Measurements from ENCODE around the gene ARID2.

The ARID2 gene

DNA sequence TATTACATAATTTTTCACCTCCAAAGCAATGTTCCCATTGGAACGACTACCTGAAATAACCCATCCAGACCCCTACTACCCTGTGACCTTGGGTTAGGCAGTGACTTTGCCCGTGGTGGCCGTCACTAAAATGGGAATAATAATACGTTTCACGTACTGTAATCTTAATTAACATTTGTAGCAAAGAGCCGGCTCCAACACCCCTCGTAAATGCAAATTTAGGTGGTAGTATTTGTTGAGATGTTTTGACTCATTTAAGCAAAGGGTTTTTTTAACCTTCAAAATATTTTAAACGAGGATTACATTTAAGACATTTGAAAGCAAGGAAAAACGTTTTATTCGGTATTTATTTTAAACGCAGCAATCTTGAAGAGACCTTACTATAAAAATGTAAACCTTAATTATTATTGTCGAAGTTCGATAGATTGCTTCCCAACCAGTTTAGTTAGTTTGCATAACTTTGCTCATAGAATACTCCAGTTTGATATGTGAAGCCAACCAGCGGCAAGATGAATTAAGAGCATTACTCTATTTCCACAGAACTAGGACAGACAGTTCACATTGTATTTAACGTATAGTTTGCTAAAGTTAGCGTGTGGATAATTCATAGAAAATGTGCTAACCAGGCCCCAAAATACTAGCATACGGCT is 1.4 kb upstream of the ARID2 start:
- H3K14ac ChIP-seq (ENCODE audit: low read length) = no peak overlapping the region
- no peak overlapping the region for H4K8ac ChIP-seq (ENCODE audit: low read depth, low read length)
- H3K23ac ChIP-seq (ENCODE audit: low read depth, low read length, poor library complexity) = no peak overlapping the region
- H2AFZ ChIP-seq (ENCODE audit: low read length) = peak overlapping the region; percentile 87
- no peak overlapping the region for H3K18ac ChIP-seq (ENCODE audit: low read length)
- DNase-seq (ENCODE audit: low spot score) = no peak
- no CpG with 5 or more reads among the region's 17 CpGs for WGBS, 2 donors (ENCODE audit: extremely low coverage in 2 of 2, insufficient read length in 2 of 2, insufficient replicate concordance in 1 of 2)
- H3K4me3 ChIP-seq (ENCODE audit: low read length in 2 of 2) = peak overlapping the region; percentile 90 to 93
- H2BK5ac ChIP-seq (ENCODE audit: low read length) = no peak overlapping the region
- no peak overlapping the region for H2BK120ac ChIP-seq (ENCODE audit: low read depth, low read length)
- peaks cover 0 to 19% of the 10 kb centered on the region in 2 donors for H3K36me3 ChIP-seq (replicated peaks in 1 of 2; ENCODE audit: control insufficient read depth in 2 of 2, insufficient read depth in 2 of 2, low read length in 2 of 2)
- no peak overlapping the region for H2AK5ac ChIP-seq (ENCODE audit: low read depth, low read length)
- no peak overlapping the region for H2BK12ac ChIP-seq (ENCODE audit: low read length)
- peaks cover 0 to 6% of the 10 kb centered on the region in 2 donors for H3K4me1 ChIP-seq (ENCODE audit: control insufficient read depth in 2 of 2, insufficient read depth in 1 of 2, low read depth in 1 of 2, low read length in 2 of 2)
- no peak overlapping the region for H3K9ac ChIP-seq (ENCODE audit: low read depth, low read length, poor library complexity)
- H3K4me2 ChIP-seq (ENCODE audit: insufficient read depth, low read length, poor library complexity, severe bottlenecking) = peak overlapping the region; percentile 77
- no peaks in the 10 kb centered on the region for H3K9me3 ChIP-seq (replicated peaks in 1 of 2; ENCODE audit: control insufficient read depth in 2 of 2, insufficient read depth in 1 of 2, low read depth in 1 of 2, low read length in 2 of 2)
- H2BK15ac ChIP-seq (ENCODE audit: low read length) = no peak overlapping the region
- H3K79me1 ChIP-seq (ENCODE audit: low read depth, low read length) = no peaks in the 10 kb centered on the region
- H3K27ac ChIP-seq (replicated peaks; ENCODE audit: low read length) = peak overlapping the region; percentile 87
- H4K91ac ChIP-seq (ENCODE audit: low read depth, low read length, poor library complexity) = no peak overlapping the region
- H3K27me3 ChIP-seq (ENCODE audit: control insufficient read depth in 3 of 3, insufficient read depth in 3 of 3, low read depth in 1 of 3, low read length in 3 of 3) = no peaks in the 10 kb centered on the region
- no peak overlapping the region for H3K4ac ChIP-seq (ENCODE audit: low read length)

DNA sequence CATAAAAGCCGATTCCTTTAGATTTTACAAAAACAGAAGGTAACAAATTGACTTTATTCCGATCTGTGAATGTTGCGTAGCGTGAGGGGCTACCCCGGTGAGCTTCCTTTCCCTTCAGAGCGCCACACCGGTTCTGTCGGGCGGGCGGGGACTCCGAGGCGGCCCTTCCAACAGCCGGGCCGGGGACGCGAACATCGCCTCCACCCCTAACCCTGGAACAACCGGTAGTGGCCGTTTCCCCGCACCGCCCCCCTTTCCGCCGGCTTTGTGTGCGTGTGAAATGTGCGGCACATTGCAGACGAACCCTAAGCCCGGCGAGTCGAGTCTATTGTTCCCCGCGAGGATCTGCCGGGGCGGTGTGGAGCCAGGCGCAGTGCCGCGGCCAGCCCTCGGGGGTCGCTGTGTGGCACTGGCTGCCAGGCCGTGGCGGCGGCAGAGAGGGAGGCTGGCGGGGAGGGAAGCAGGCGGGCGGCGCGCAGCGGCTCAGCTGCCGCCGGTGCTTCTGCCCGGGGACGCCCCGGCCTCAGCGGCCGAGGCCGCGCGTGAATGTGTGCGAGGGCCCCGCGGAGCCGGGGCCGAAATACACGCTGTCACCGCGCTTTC is 775 bp upstream of the ARID2 start:
- peak overlapping the region; percentile 94 for H2BK5ac ChIP-seq (ENCODE audit: low read length)
- H3K4me2 ChIP-seq (ENCODE audit: insufficient read depth, low read length, poor library complexity, severe bottlenecking) = peak overlapping the region; percentile 61
- H4K8ac ChIP-seq (ENCODE audit: low read depth, low read length) = no peak overlapping the region
- no peaks in the 10 kb centered on the region for H3K79me1 ChIP-seq (ENCODE audit: low read depth, low read length)
- H3K4me1 ChIP-seq (ENCODE audit: control insufficient read depth in 2 of 2, insufficient read depth in 1 of 2, low read depth in 1 of 2, low read length in 2 of 2) = peaks cover 0 to 8% of the 10 kb centered on the region in 2 donors
- peak; percentile 96 for DNase-seq (ENCODE audit: low spot score)
- H3K23ac ChIP-seq (ENCODE audit: low read depth, low read length, poor library complexity) = peak overlapping the region; percentile 98
- peak overlapping the region; percentile 90 to 93 for H3K4me3 ChIP-seq (ENCODE audit: low read length in 2 of 2)
- H3K9me3 ChIP-seq (replicated peaks in 1 of 2; ENCODE audit: control insufficient read depth in 2 of 2, insufficient read depth in 1 of 2, low read depth in 1 of 2, low read length in 2 of 2) = no peaks in the 10 kb centered on the region
- H3K27ac ChIP-seq (replicated peaks; ENCODE audit: low read length) = peak overlapping the region; percentile 98
- no peak overlapping the region for H3K14ac ChIP-seq (ENCODE audit: low read length)
- no peak overlapping the region for H2BK15ac ChIP-seq (ENCODE audit: low read length)
- no peak overlapping the region for H2BK120ac ChIP-seq (ENCODE audit: low read depth, low read length)
- H3K36me3 ChIP-seq (replicated peaks in 1 of 2; ENCODE audit: control insufficient read depth in 2 of 2, insufficient read depth in 2 of 2, low read length in 2 of 2) = peaks cover 0 to 26% of the 10 kb centered on the region in 2 donors
- no peak overlapping the region for H4K91ac ChIP-seq (ENCODE audit: low read depth, low read length, poor library complexity)
- peak overlapping the region; percentile 84 for H2AK5ac ChIP-seq (ENCODE audit: low read depth, low read length)
- WGBS, 2 donors (ENCODE audit: extremely low coverage in 2 of 2, insufficient read length in 2 of 2, insufficient replicate concordance in 1 of 2) = no CpG with 5 or more reads among the region's 65 CpGs
- peak overlapping the region; percentile 100 for H3K18ac ChIP-seq (ENCODE audit: low read length)
- H3K4ac ChIP-seq (ENCODE audit: low read length) = no peak overlapping the region
- H3K9ac ChIP-seq (ENCODE audit: low read depth, low read length, poor library complexity) = peak overlapping the region; percentile 97
- peak overlapping the region; percentile 87 for H2AFZ ChIP-seq (ENCODE audit: low read length)
- H3K27me3 ChIP-seq (ENCODE audit: control insufficient read depth in 3 of 3, insufficient read depth in 3 of 3, low read depth in 1 of 3, low read length in 3 of 3) = no peaks in the 10 kb centered on the region
- H2BK12ac ChIP-seq (ENCODE audit: low read length) = no peak overlapping the region

DNA sequence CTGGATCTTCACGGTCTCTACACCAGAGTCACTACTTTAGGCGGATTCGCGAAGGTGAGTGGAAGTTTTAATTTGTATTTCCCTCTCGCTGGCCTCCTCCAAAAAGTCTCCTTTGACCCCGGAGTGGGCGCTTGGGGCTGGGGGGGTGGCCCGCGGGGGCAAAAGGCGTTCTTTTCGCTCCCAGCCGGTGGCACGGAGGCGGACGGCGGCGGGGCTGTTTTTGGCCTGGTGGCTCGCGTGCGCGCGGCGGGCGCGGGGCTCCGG is 510 bp downstream of the ARID2 start:
- Histone ChIP-seq H3K4ac (ENCODE audit: low read length) (no peak overlapping the region), H2AFZ (ENCODE audit: low read length) (peak overlapping the region; percentile 84), H4K8ac (ENCODE audit: low read depth, low read length) (no peak overlapping the region), H3K4me2 (ENCODE audit: insufficient read depth, low read length, poor library complexity, severe bottlenecking) (peak overlapping the region; percentile 25), H3K18ac (ENCODE audit: low read length) (peak overlapping the region; percentile 96), H3K79me1 (ENCODE audit: low read depth, low read length) (no peaks in the 10 kb centered on the region), H2BK12ac (ENCODE audit: low read length) (no peak overlapping the region), H2BK120ac (ENCODE audit: low read depth, low read length) (peak overlapping the region; percentile 72), H4K91ac (ENCODE audit: low read depth, low read length, poor library complexity) (no peak overlapping the region), H3K23ac (ENCODE audit: low read depth, low read length, poor library complexity) (no peak overlapping the region), H2BK15ac (ENCODE audit: low read length) (no peak overlapping the region), H3K4me1 (ENCODE audit: control insufficient read depth in 2 of 2, insufficient read depth in 1 of 2, low read depth in 1 of 2, low read length in 2 of 2) (peaks cover 0 to 8% of the 10 kb centered on the region in 2 donors), H3K9ac (ENCODE audit: low read depth, low read length, poor library complexity) (peak overlapping the region; percentile 60), H3K27me3 (ENCODE audit: control insufficient read depth in 3 of 3, insufficient read depth in 3 of 3, low read depth in 1 of 3, low read length in 3 of 3) (no peaks in the 10 kb centered on the region), H3K4me3 (ENCODE audit: low read length in 2 of 2) (peak overlapping the region; percentile 93 to 96), H3K14ac (ENCODE audit: low read length) (no peak overlapping the region), H2BK5ac (ENCODE audit: low read length) (peak overlapping the region; percentile 94), H3K27ac (replicated peaks; ENCODE audit: low read length) (peak overlapping the region; percentile 98), H2AK5ac (ENCODE audit: low read depth, low read length) (peak overlapping the region; percentile 81), H3K36me3 (replicated peaks in 1 of 2; ENCODE audit: control insufficient read depth in 2 of 2, insufficient read depth in 2 of 2, low read length in 2 of 2) (peaks cover 0 to 39% of the 10 kb centered on the region in 2 donors), H3K9me3 (replicated peaks in 1 of 2; ENCODE audit: control insufficient read depth in 2 of 2, insufficient read depth in 1 of 2, low read depth in 1 of 2, low read length in 2 of 2) (peaks cover 0 to 2% of the 10 kb centered on the region in 2 donors)
- no CpG with 5 or more reads among the region's 26 CpGs for WGBS, 2 donors (ENCODE audit: extremely low coverage in 2 of 2, insufficient read length in 2 of 2, insufficient replicate concordance in 1 of 2)
- DNase-seq (ENCODE audit: low spot score) = no peak

DNA sequence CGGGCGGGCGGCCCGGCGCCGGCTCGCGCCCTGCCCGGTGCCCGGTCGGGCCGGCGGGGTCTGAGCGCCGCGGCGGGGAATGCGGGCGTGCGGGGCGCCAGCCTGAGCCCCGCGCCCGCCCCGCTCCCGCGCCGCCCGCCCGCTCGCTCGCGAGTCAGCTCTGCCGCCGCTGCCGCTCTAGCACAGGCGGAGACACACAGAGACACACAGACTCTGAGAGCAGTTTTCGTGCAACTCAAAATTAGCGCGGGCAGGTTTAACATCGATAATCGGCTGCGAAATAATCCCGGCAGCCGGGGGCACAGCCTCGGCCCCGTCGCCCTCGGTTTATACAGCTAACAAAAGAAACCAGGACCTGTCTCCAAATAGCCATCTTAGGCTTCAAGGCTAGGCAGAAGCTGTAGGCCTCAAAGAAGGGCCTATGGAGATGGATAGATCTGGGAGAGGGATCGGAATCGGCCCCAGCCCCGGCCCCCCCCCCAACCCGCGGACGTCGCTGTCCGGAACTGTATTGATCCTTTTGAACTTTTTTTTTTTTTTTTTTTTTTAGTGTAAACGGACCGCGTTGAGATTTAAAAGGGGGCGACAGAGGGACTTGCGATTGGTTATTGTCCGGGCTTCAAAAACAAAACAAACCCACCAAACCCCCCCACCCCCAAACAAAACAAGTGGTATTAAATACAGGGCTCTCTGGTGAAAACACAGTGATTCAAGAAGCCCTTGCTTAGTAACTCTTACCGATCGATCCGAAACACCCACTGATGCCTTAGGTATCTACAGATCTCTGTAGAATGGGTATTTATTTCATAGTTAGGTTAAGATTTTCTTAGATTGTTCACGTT is 1.1 kb downstream of the ARID2 start:
- Histone ChIP-seq H4K8ac (ENCODE audit: low read depth, low read length) (no peak overlapping the region), H2BK120ac (ENCODE audit: low read depth, low read length) (peak overlapping the region; percentile 72), H2BK12ac (ENCODE audit: low read length) (no peak overlapping the region), H2AK5ac (ENCODE audit: low read depth, low read length) (peak overlapping the region; percentile 81), H3K4me3 (ENCODE audit: low read length in 2 of 2) (peak overlapping the region; percentile 93 to 96), H3K9me3 (replicated peaks in 1 of 2; ENCODE audit: control insufficient read depth in 2 of 2, insufficient read depth in 1 of 2, low read depth in 1 of 2, low read length in 2 of 2) (peaks cover 0 to 7% of the 10 kb centered on the region in 2 donors), H3K4me2 (ENCODE audit: insufficient read depth, low read length, poor library complexity, severe bottlenecking) (peak overlapping the region; percentile 57), H3K4me1 (ENCODE audit: control insufficient read depth in 2 of 2, insufficient read depth in 1 of 2, low read depth in 1 of 2, low read length in 2 of 2) (peaks cover 0 to 8% of the 10 kb centered on the region in 2 donors), H4K91ac (ENCODE audit: low read depth, low read length, poor library complexity) (no peak overlapping the region), H3K14ac (ENCODE audit: low read length) (peak overlapping the region; percentile 82), H3K36me3 (replicated peaks in 1 of 2; ENCODE audit: control insufficient read depth in 2 of 2, insufficient read depth in 2 of 2, low read length in 2 of 2) (peaks cover 0 to 44% of the 10 kb centered on the region in 2 donors), H3K27ac (replicated peaks; ENCODE audit: low read length) (peak overlapping the region; percentile 98), H2BK15ac (ENCODE audit: low read length) (no peak overlapping the region), H2AFZ (ENCODE audit: low read length) (peak overlapping the region; percentile 83), H3K4ac (ENCODE audit: low read length) (no peak overlapping the region), H3K27me3 (ENCODE audit: control insufficient read depth in 3 of 3, insufficient read depth in 3 of 3, low read depth in 1 of 3, low read length in 3 of 3) (no peaks in the 10 kb centered on the region), H3K18ac (ENCODE audit: low read length) (peak overlapping the region; percentile 90), H3K9ac (ENCODE audit: low read depth, low read length, poor library complexity) (peak overlapping the region; percentile 72), H3K79me1 (ENCODE audit: low read depth, low read length) (no peaks in the 10 kb centered on the region), H3K23ac (ENCODE audit: low read depth, low read length, poor library complexity) (peak overlapping the region; percentile 80), H2BK5ac (ENCODE audit: low read length) (peak overlapping the region; percentile 94)
- peak; percentile 66 for DNase-seq (ENCODE audit: low spot score)
- no CpG with 5 or more reads among the region's 67 CpGs for WGBS, 2 donors (ENCODE audit: extremely low coverage in 2 of 2, insufficient read length in 2 of 2, insufficient replicate concordance in 1 of 2)
